ENCODE measurements around the gene RAPGEF3. TPM values are rescaled to one million over a fixed set of nuclear protein-coding genes. Genes with fewer than 3 reads are reported as not detected.

RAPGEF3 gene
- total RNA-seq, 2 donors from 2014 or later = 10.1 TPM

- TF ChIP-seq, protein P1, sequence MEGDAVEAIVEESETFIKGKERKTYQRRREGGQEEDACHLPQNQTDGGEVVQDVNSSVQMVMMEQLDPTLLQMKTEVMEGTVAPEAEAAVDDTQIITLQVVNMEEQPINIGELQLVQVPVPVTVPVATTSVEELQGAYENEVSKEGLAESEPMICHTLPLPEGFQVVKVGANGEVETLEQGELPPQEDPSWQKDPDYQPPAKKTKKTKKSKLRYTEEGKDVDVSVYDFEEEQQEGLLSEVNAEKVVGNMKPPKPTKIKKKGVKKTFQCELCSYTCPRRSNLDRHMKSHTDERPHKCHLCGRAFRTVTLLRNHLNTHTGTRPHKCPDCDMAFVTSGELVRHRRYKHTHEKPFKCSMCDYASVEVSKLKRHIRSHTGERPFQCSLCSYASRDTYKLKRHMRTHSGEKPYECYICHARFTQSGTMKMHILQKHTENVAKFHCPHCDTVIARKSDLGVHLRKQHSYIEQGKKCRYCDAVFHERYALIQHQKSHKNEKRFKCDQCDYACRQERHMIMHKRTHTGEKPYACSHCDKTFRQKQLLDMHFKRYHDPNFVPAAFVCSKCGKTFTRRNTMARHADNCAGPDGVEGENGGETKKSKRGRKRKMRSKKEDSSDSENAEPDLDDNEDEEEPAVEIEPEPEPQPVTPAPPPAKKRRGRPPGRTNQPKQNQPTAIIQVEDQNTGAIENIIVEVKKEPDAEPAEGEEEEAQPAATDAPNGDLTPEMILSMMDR (IDR thresholded peaks at IDR 0.05) = no peak
Measured at GRCh38 chr12:47746073-47746472, 12.6 kb downstream of the RAPGEF3 start.

DNA sequence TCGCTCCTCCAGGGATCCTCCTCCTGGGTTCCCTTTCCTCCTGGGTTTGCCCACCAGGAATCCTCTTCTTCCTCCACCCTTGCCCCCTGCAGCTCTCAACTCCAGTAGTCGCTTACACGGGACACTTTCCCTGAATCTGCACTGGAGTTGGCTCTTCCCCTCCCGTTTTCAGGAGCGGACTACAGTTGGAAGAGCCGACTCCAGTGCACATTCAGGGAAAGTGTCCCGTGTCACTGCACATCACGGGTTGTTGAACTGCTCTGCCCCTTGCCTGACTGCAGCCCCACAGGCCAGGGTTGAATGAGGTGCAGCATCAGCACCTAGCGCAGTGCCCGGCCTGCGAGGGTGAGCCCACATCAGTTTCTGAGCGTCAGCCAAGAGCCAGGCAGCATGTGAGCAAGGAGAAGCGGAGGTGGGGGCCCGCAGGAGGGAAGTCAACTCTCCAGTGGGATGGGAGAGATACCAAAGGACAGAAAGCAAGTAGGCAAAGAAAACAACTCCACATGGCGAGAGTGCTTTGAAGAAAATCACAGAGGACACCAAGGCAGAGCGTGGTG is 13.1 kb downstream of the RAPGEF3 start:
- Histone ChIP-seq H3K4me1 (peaks cover 6% of the 10 kb centered on the region), H3K9ac (ENCODE audit: low read depth in 2 of 2, low read length in 2 of 2) (no peak overlapping the region), H3K4me3 (no peak overlapping the region), H3K27me3 (no peaks in the 10 kb centered on the region), H3K9me3 (no peaks in the 10 kb centered on the region), H3K27ac (no peak overlapping the region), H3K36me3 (no peaks in the 10 kb centered on the region)
- TF ChIP-seq, protein P1 (IDR thresholded peaks at IDR 0.05) = no peak
- intact Hi-C loops (cut with DNase I) = no loop called here
- no peak for DNase-seq

More at GRCh38 chr12:47746073-47746472, 12.6 kb downstream of the RAPGEF3 start:
- peaks cover 6% of the 10 kb centered on the region for H3K4me1 ChIP-seq
- no peak overlapping the region for H3K4me3 ChIP-seq
- intact Hi-C loops (cut with DNase I) = no loop called here
- no peaks in the 10 kb centered on the region for H3K27me3 ChIP-seq
- no peak overlapping the region for H3K9ac ChIP-seq (ENCODE audit: low read depth in 2 of 2, low read length in 2 of 2)
- H3K36me3 ChIP-seq = no peaks in the 10 kb centered on the region
- no peaks in the 10 kb centered on the region for H3K9me3 ChIP-seq
- no peak overlapping the region for H3K27ac ChIP-seq
- DNase-seq = no peak

DNA sequence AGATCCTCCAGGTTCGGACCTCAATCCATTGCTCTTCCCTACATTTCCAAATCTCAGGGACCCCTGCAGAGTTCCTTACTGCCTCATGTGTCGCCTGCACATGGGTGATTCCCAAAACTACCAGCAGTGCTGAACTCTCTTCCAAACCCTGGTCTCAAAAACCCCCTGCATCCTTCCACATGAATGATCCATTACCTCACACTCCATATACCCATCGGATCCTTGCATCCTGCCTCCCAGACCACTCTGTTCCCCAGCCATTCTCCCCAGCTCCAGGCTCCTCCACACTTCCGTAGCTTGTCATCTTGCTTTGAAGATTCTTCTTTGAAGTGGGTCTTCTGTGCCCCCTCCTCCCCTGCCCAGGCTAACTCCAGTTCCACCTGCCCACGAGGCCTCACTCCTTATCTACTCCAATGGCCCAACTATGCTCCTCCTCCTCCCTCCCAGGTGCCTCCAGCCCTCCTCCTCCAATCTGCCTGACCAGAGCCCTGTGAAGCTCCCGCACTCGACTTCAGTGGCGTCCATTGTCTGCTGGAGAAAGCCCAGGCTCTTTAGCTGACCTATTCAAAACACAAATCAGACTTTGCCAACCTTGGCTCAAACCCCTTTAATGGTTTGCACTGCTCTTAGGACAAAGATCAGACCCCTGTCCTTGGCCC is 13.8 kb downstream of the RAPGEF3 start:
- Histone ChIP-seq H3K4me1 (peaks cover 6% of the 10 kb centered on the region), H3K9ac (ENCODE audit: low read depth in 2 of 2, low read length in 2 of 2) (no peak overlapping the region), H3K27me3 (no peaks in the 10 kb centered on the region), H3K36me3 (no peaks in the 10 kb centered on the region), H3K4me3 (no peak overlapping the region), H3K9me3 (no peaks in the 10 kb centered on the region), H3K27ac (no peak overlapping the region)
- intact Hi-C loops (cut with DNase I) = no loop called here
- no peak for DNase-seq
- TF ChIP-seq, protein P1 (IDR thresholded peaks at IDR 0.05) = no peak

- intact Hi-C loops (cut with DNase I) = no loop called here
- H3K27me3 ChIP-seq = no peaks in the 10 kb centered on the region
- no peak overlapping the region for H3K27ac ChIP-seq
- H3K4me3 ChIP-seq = no peak overlapping the region
- H3K9ac ChIP-seq (ENCODE audit: low read depth in 2 of 2, low read length in 2 of 2) = no peak overlapping the region
- no peaks in the 10 kb centered on the region for H3K9me3 ChIP-seq
- peak; percentile 80 for DNase-seq
- H3K36me3 ChIP-seq = no peaks in the 10 kb centered on the region
- TF ChIP-seq, protein P1 (IDR thresholded peaks at IDR 0.05) = peak; percentile 64
- peaks cover 6% of the 10 kb centered on the region for H3K4me1 ChIP-seq
Measured at GRCh38 chr12:47744005-47744651, 14.6 kb downstream of the RAPGEF3 start.

GRCh38 chr12:47743311-47743860 is 15.3 kb downstream of the RAPGEF3 start:
- TF ChIP-seq, protein P1 (IDR thresholded peaks at IDR 0.05) = no peak
- H3K27me3 ChIP-seq = no peaks in the 10 kb centered on the region
- H3K4me1 ChIP-seq = peaks cover 6% of the 10 kb centered on the region
- no peak for DNase-seq
- H3K27ac ChIP-seq = no peak overlapping the region
- no peak overlapping the region for H3K4me3 ChIP-seq
- H3K9ac ChIP-seq (ENCODE audit: low read depth in 2 of 2, low read length in 2 of 2) = no peak overlapping the region
- no peaks in the 10 kb centered on the region for H3K36me3 ChIP-seq
- intact Hi-C loops (cut with DNase I) = loop anchor here (2.0 kb wide), 2 partner anchors 23 to 35 kb away; no protein-coding TSS in a partner anchor
- no peaks in the 10 kb centered on the region for H3K9me3 ChIP-seq
